ENCODE data around the gene ATL1.

ATL1 gene

GRCh38 chr14:50600849-50601248 is 40.9 kb downstream of the ATL1 start:
- H3K23ac ChIP-seq (ENCODE audit: low read length in 2 of 2) = no peak overlapping the region
- no peaks in the 10 kb centered on the region for H3K4me1 ChIP-seq (ENCODE audit: control insufficient read depth, insufficient read depth, low read depth, low read length)
- peaks cover 0 to 7% of the 10 kb centered on the region in 2 experiments for H3K36me3 ChIP-seq (ENCODE audit: control insufficient read depth in 1 of 2, insufficient read depth in 2 of 2, low read depth in 1 of 2, low read length in 2 of 2)
- H3K14ac ChIP-seq (ENCODE audit: low read length in 2 of 2) = no peak overlapping the region
- H4K8ac ChIP-seq (ENCODE audit: low read length) = no peak overlapping the region
- no peak overlapping the region for H2AK5ac ChIP-seq (ENCODE audit: low read length, severe bottlenecking)
- no peak overlapping the region for H3K4ac ChIP-seq (ENCODE audit: low read depth in 1 of 2, low read length in 2 of 2)
- peak overlapping the region; percentile 12 for H3K27ac ChIP-seq (ENCODE audit: low read length, poor library complexity, severe bottlenecking)
- no peak overlapping the region for H2BK12ac ChIP-seq (ENCODE audit: low read length in 2 of 2)
- H2BK120ac ChIP-seq (ENCODE audit: low read depth, low read length) = no peak overlapping the region
- H2AFZ ChIP-seq (ENCODE audit: low read depth, low read length) = no peak overlapping the region
- H3K9ac ChIP-seq (ENCODE audit: low read length) = peak overlapping the region; percentile 82
- H3K4me2 ChIP-seq (ENCODE audit: low read length, poor library complexity, severe bottlenecking) = no peak overlapping the region
- H3K9me3 ChIP-seq (ENCODE audit: control insufficient read depth, low read length) = no peaks in the 10 kb centered on the region
- DNase-seq = peak; percentile 61
- H4K91ac ChIP-seq (ENCODE audit: low read length) = no peak overlapping the region
- no peak overlapping the region for H2BK5ac ChIP-seq (ENCODE audit: low read depth, low read length, poor library complexity, severe bottlenecking)
- H3K4me3 ChIP-seq (ENCODE audit: insufficient read depth in 1 of 2, low read depth in 1 of 2, low read length in 2 of 2) = no peak overlapping the region
- H3K18ac ChIP-seq (ENCODE audit: low read depth in 1 of 2, low read length in 2 of 2) = no peak overlapping the region
- H3K27me3 ChIP-seq (ENCODE audit: control insufficient read depth in 1 of 2, insufficient read depth in 1 of 2, low read length in 2 of 2) = no peaks in the 10 kb centered on the region
- H2BK15ac ChIP-seq (ENCODE audit: low read depth, poor library complexity, severe bottlenecking) = no peak overlapping the region
- 38% methylated on average over 2 of the region's 5 CpGs for WGBS
- H3K79me1 ChIP-seq (replicated peaks; ENCODE audit: low read length, poor library complexity, severe bottlenecking) = no peaks in the 10 kb centered on the region

GRCh38 chr14:50601394-50601793 is 41.4 kb downstream of the ATL1 start:
- Histone ChIP-seq H2AK5ac (ENCODE audit: low read length, severe bottlenecking) (no peak overlapping the region), H3K9ac (ENCODE audit: low read length) (peak overlapping the region; percentile 82), H2AFZ (ENCODE audit: low read depth, low read length) (no peak overlapping the region), H2BK12ac (ENCODE audit: low read length in 2 of 2) (no peak overlapping the region), H2BK120ac (ENCODE audit: low read depth, low read length) (no peak overlapping the region), H3K4me2 (ENCODE audit: low read length, poor library complexity, severe bottlenecking) (no peak overlapping the region), H3K4me1 (ENCODE audit: control insufficient read depth, insufficient read depth, low read depth, low read length) (no peaks in the 10 kb centered on the region), H3K9me3 (ENCODE audit: control insufficient read depth, low read length) (no peaks in the 10 kb centered on the region), H4K91ac (ENCODE audit: low read length) (no peak overlapping the region), H3K14ac (ENCODE audit: low read length in 2 of 2) (no peak overlapping the region), H2BK5ac (ENCODE audit: low read depth, low read length, poor library complexity, severe bottlenecking) (no peak overlapping the region), H3K4me3 (ENCODE audit: insufficient read depth in 1 of 2, low read depth in 1 of 2, low read length in 2 of 2) (no peak overlapping the region), H3K4ac (ENCODE audit: low read depth in 1 of 2, low read length in 2 of 2) (no peak overlapping the region), H3K23ac (ENCODE audit: low read length in 2 of 2) (no peak overlapping the region), H3K36me3 (ENCODE audit: control insufficient read depth in 1 of 2, insufficient read depth in 2 of 2, low read depth in 1 of 2, low read length in 2 of 2) (peaks cover 0 to 3% of the 10 kb centered on the region in 2 experiments), H3K79me1 (replicated peaks; ENCODE audit: low read length, poor library complexity, severe bottlenecking) (no peaks in the 10 kb centered on the region), H3K27me3 (ENCODE audit: control insufficient read depth in 1 of 2, insufficient read depth in 1 of 2, low read length in 2 of 2) (no peaks in the 10 kb centered on the region), H3K18ac (ENCODE audit: low read depth in 1 of 2, low read length in 2 of 2) (no peak overlapping the region), H4K8ac (ENCODE audit: low read length) (no peak overlapping the region), H2BK15ac (ENCODE audit: low read depth, poor library complexity, severe bottlenecking) (no peak overlapping the region), H3K27ac (ENCODE audit: low read length, poor library complexity, severe bottlenecking) (no peak overlapping the region)
- DNase-seq = no peak
- 83% methylated on average over 1 of the region's 2 CpGs for WGBS

DNA sequence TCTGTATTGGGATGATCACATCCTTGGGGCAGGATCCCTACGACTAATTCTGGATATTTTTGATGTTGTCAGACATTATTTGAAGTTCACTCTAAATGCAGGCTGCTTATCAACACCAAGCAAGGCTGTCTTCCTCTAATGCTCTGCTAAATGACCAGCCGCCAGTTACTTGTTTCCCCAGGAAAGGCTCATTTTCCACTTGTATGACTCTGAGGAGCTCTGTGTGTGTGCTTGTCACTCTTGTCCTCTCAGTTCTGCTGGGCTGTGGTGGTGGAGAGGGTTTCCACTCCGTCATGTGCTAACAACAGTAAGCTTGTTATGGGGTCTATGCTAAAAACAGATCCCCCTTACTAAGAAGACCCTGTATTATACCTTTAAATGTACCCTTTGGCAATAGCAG is 42.1 kb downstream of the ATL1 start:
- H2AK5ac ChIP-seq (ENCODE audit: low read length, severe bottlenecking) = no peak overlapping the region
- H3K79me1 ChIP-seq (replicated peaks; ENCODE audit: low read length, poor library complexity, severe bottlenecking) = no peaks in the 10 kb centered on the region
- peak overlapping the region in 1 of 2 experiments; percentile 2 for H2BK12ac ChIP-seq (ENCODE audit: low read length in 2 of 2)
- no peak overlapping the region for H3K14ac ChIP-seq (ENCODE audit: low read length in 2 of 2)
- H3K18ac ChIP-seq (ENCODE audit: low read depth in 1 of 2, low read length in 2 of 2) = peak overlapping the region; percentile 8 to 29
- 94% methylated on average over 3 of the region's 3 CpGs for WGBS
- H2AFZ ChIP-seq (ENCODE audit: low read depth, low read length) = peak overlapping the region; percentile 61
- H2BK120ac ChIP-seq (ENCODE audit: low read depth, low read length) = no peak overlapping the region
- no peaks in the 10 kb centered on the region for H3K4me1 ChIP-seq (ENCODE audit: control insufficient read depth, insufficient read depth, low read depth, low read length)
- no peak overlapping the region for H2BK5ac ChIP-seq (ENCODE audit: low read depth, low read length, poor library complexity, severe bottlenecking)
- H3K27ac ChIP-seq (ENCODE audit: low read length, poor library complexity, severe bottlenecking) = no peak overlapping the region
- no peaks in the 10 kb centered on the region for H3K9me3 ChIP-seq (ENCODE audit: control insufficient read depth, low read length)
- H3K4me2 ChIP-seq (ENCODE audit: low read length, poor library complexity, severe bottlenecking) = no peak overlapping the region
- H3K36me3 ChIP-seq (ENCODE audit: control insufficient read depth in 1 of 2, insufficient read depth in 2 of 2, low read depth in 1 of 2, low read length in 2 of 2) = no peaks in the 10 kb centered on the region
- DNase-seq = no peak
- no peak overlapping the region for H3K4me3 ChIP-seq (ENCODE audit: insufficient read depth in 1 of 2, low read depth in 1 of 2, low read length in 2 of 2)
- no peak overlapping the region for H3K9ac ChIP-seq (ENCODE audit: low read length)
- no peak overlapping the region for H3K23ac ChIP-seq (ENCODE audit: low read length in 2 of 2)
- H3K27me3 ChIP-seq (ENCODE audit: control insufficient read depth in 1 of 2, insufficient read depth in 1 of 2, low read length in 2 of 2) = no peaks in the 10 kb centered on the region
- no peak overlapping the region for H2BK15ac ChIP-seq (ENCODE audit: low read depth, poor library complexity, severe bottlenecking)
- no peak overlapping the region for H4K91ac ChIP-seq (ENCODE audit: low read length)
- no peak overlapping the region for H3K4ac ChIP-seq (ENCODE audit: low read depth in 1 of 2, low read length in 2 of 2)
- H4K8ac ChIP-seq (ENCODE audit: low read length) = no peak overlapping the region

- Histone ChIP-seq H3K4me1 (ENCODE audit: control insufficient read depth, insufficient read depth, low read depth, low read length) (no peaks in the 10 kb centered on the region), H2BK120ac (ENCODE audit: low read depth, low read length) (no peak overlapping the region)
- no peak for DNase-seq
These were observed 43.6 kb downstream of the ATL1 start for GRCh38 chr14:50603565-50603964.

More at GRCh38 chr14:50603565-50603964, 43.6 kb downstream of the ATL1 start:
- no peak overlapping the region for H3K18ac ChIP-seq (ENCODE audit: low read depth in 1 of 2, low read length in 2 of 2)
- no peak overlapping the region for H3K9ac ChIP-seq (ENCODE audit: low read length)
- H3K4me2 ChIP-seq (ENCODE audit: low read length, poor library complexity, severe bottlenecking) = no peak overlapping the region
- no peak overlapping the region for H2AFZ ChIP-seq (ENCODE audit: low read depth, low read length)
- H2BK12ac ChIP-seq (ENCODE audit: low read length in 2 of 2) = no peak overlapping the region
- H3K4me3 ChIP-seq (ENCODE audit: insufficient read depth in 1 of 2, low read depth in 1 of 2, low read length in 2 of 2) = no peak overlapping the region
- H3K36me3 ChIP-seq (ENCODE audit: control insufficient read depth in 1 of 2, insufficient read depth in 2 of 2, low read depth in 1 of 2, low read length in 2 of 2) = no peaks in the 10 kb centered on the region
- no peak overlapping the region for H2BK15ac ChIP-seq (ENCODE audit: low read depth, poor library complexity, severe bottlenecking)
- H3K27me3 ChIP-seq (ENCODE audit: control insufficient read depth in 1 of 2, insufficient read depth in 1 of 2, low read length in 2 of 2) = no peaks in the 10 kb centered on the region
- H3K27ac ChIP-seq (ENCODE audit: low read length, poor library complexity, severe bottlenecking) = no peak overlapping the region
- no peaks in the 10 kb centered on the region for H3K9me3 ChIP-seq (ENCODE audit: control insufficient read depth, low read length)
- no peak overlapping the region for H3K23ac ChIP-seq (ENCODE audit: low read length in 2 of 2)
- no peak overlapping the region for H3K4ac ChIP-seq (ENCODE audit: low read depth in 1 of 2, low read length in 2 of 2)
- no peak overlapping the region for H2BK5ac ChIP-seq (ENCODE audit: low read depth, low read length, poor library complexity, severe bottlenecking)
- 76% methylated on average over 2 of the region's 2 CpGs for WGBS
- H2AK5ac ChIP-seq (ENCODE audit: low read length, severe bottlenecking) = no peak overlapping the region
- H4K8ac ChIP-seq (ENCODE audit: low read length) = no peak overlapping the region
- no peak overlapping the region for H3K14ac ChIP-seq (ENCODE audit: low read length in 2 of 2)
- no peaks in the 10 kb centered on the region for H3K79me1 ChIP-seq (replicated peaks; ENCODE audit: low read length, poor library complexity, severe bottlenecking)
- H4K91ac ChIP-seq (ENCODE audit: low read length) = no peak overlapping the region
